Right lung (tissue), 5 donors: ENCODE results near the gene SERPINA12. TPM values are rescaled to one million over a fixed set of nuclear protein-coding genes. Genes with fewer than 3 reads are reported as not detected.
"Not testable (repeated sequence)": the region's sequence is repeated elsewhere in the genome, so short reads cannot be mapped to it uniquely, and the experiment has no call there.

ENCODE experiments used
- DNase-seq, 2 donors: peaks; one replicate each; pipeline ENCODE4 v3.0.0-alpha.2; 2013
- polyA plus RNA-seq, 5 donors: library from polyadenylated mRNA; unstranded; fragments of 120-200 nt; gene quantifications; one replicate each; pipeline versions ENCODE4 v1.2.1 to v1.2.3, GENCODE V29; 2013; ENCODE audit warnings: inconsistent platforms in 1 of 5, low replicate concordance in 1 of 5; ENCODE audit not compliant: insufficient read length in 5 of 5, insufficient read depth in 1 of 5

SERPINA12 gene
- polyA plus RNA-seq, 5 donors: not detected

GRCh38 chr14:94491511-94491910 lies 17.8 kb downstream of the SERPINA12 start:
- DNase-seq: no peak

GRCh38 chr14:94489336-94489735 lies 19.9 kb downstream of the SERPINA12 start:
- DNase-seq: no peak

- DNase-seq: no peak
These were observed 22.4 kb downstream of the SERPINA12 start for GRCh38 chr14:94486883-94487282.

- peak; percentile 32 to 36 for DNase-seq
These were observed 23.1 kb downstream of the SERPINA12 start for GRCh38 chr14:94485944-94486841.

GRCh38 chr14:94484481-94484880 lies 24.8 kb downstream of the SERPINA12 start:
- DNase-seq: no peak

GRCh38 chr14:94483729-94484275 lies 25.5 kb downstream of the SERPINA12 start:
- no peak for DNase-seq

- DNase-seq: no peak
These were observed 26.2 kb downstream of the SERPINA12 start for GRCh38 chr14:94483071-94483451.

- DNase-seq: not testable (repeated sequence)
These were observed 26.9 kb downstream of the SERPINA12 start for GRCh38 chr14:94482132-94483070.

GRCh38 chr14:94481468-94482131 lies 27.7 kb downstream of the SERPINA12 start:
- no peak for DNase-seq

- DNase-seq: no peak
These were observed 28.5 kb downstream of the SERPINA12 start for GRCh38 chr14:94480809-94481208.

GRCh38 chr14:94478420-94478819 lies 30.8 kb downstream of the SERPINA12 start:
- DNase-seq: no peak

GRCh38 chr14:94476023-94476422 lies 33.2 kb downstream of the SERPINA12 start, which contains the start of gene SERPINA9:
Gene SERPINA9, minus strand, starts transcription at chr14:94476197. Its CDS starts 6,357 bp downstream, at chr14:94469840.
- DNase-seq: no peak

- DNase-seq: no peak
These were observed 34.7 kb downstream of the SERPINA12 start for GRCh38 chr14:94474581-94475031.

GRCh38 chr14:94473666-94474410 lies 35.4 kb downstream of the SERPINA12 start:
- no peak for DNase-seq

- DNase-seq: no peak
These were observed 36.4 kb downstream of the SERPINA12 start for GRCh38 chr14:94472842-94473241.

- no peak for DNase-seq
These were observed 38.2 kb downstream of the SERPINA12 start for GRCh38 chr14:94471045-94471444.

- no peak for DNase-seq
These were observed 39.0 kb downstream of the SERPINA12 start for GRCh38 chr14:94470311-94470710.

- DNase-seq: no peak
These were observed 40.0 kb downstream of the SERPINA12 start for GRCh38 chr14:94469261-94469660.

GRCh38 chr14:94467728-94468520 lies 41.3 kb downstream of the SERPINA12 start:
- no peak for DNase-seq
